ENCODE data around the gene IDH3A.

Gene IDH3A

GRCh38 chr15:78204351-78205309 lies 55.5 kb downstream of the IDH3A start:
- DNase-seq (ENCODE audit: low read depth), result no peak

GRCh38 chr15:78205337-78205736 lies 56.2 kb downstream of the IDH3A start:
- no peak for DNase-seq (ENCODE audit: low read depth)

- DNase-seq (ENCODE audit: low read depth), result no peak
These were observed 56.7 kb downstream of the IDH3A start for GRCh38 chr15:78205856-78206255.

DNA sequence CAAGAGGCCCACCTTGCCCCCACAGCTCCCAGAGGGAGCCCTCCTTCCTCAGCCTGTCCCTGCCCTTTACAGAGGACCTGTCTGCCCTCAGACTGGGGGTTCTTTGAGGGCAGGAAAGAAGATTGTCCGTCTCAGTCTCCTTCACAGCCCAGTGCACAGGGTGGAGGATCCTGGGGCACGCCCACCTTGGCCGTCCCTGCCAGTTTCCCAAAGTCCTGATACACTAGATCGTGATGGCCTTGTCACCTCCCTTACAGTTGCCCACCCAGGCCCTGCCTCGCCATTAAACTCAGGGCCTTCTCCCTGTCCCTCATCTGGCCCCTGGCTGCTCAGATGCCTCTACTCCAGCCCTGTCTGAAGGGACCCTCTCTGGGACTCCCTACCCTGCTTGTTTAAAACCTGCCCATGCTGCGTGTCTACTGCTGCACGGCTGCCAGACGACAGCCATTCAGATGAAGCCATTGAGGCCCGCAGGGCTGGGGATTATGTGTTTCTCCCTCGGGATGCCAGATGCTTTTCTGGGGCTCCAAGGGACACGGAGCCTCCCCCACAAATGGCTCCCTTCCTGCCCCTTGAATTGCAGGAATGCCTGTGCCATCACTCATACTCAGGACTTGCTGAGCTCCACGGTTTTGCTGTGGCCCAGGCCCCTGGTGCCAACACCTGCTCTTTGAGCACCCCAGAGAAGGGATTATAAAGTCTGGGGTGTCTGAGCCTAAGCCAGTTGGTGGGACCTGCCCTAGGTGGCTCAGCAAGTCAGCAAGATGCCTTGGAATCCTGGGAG lies 57.4 kb downstream of the IDH3A start:
- no peak for DNase-seq (ENCODE audit: low read depth)

DNA sequence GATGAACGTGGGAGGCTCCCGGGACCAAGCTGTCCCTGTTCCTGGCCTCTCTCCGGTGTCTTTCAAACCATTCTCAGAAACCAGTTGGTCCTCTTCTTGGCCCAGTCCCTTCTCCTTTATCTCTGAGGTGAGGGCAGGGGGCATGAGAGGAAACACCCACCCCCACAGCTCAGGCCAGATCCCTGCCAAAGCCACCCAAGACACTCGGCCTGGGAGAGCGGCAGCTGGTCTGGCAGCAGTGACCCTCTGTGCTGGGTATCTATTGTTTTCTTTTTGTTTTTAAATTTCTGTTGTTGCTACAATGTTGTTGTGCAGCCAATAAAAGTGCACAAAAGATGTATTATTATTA lies 57.9 kb downstream of the IDH3A start:
- no peak for DNase-seq (ENCODE audit: low read depth)

- DNase-seq (ENCODE audit: low read depth), result no peak
These were observed 58.6 kb downstream of the IDH3A start for GRCh38 chr15:78207641-78208340.

- DNase-seq (ENCODE audit: low read depth), result no peak
These were observed 59.2 kb downstream of the IDH3A start for GRCh38 chr15:78208341-78208844.

GRCh38 chr15:78208887-78209645 lies 59.9 kb downstream of the IDH3A start:
- DNase-seq (ENCODE audit: low read depth), result no peak

GRCh38 chr15:78209646-78210348 lies 60.6 kb downstream of the IDH3A start:
- DNase-seq (ENCODE audit: low read depth), result no peak

- DNase-seq (ENCODE audit: low read depth), result no peak
These were observed 61.2 kb downstream of the IDH3A start for GRCh38 chr15:78210349-78210717.

GRCh38 chr15:78211189-78211921 lies 62.2 kb downstream of the IDH3A start:
- DNase-seq (ENCODE audit: low read depth), result no peak

GRCh38 chr15:78212008-78212407 lies 62.8 kb downstream of the IDH3A start:
- no peak for DNase-seq (ENCODE audit: low read depth)

- no peak for DNase-seq (ENCODE audit: low read depth)
These were observed 63.6 kb downstream of the IDH3A start for GRCh38 chr15:78212546-78213424.

DNA sequence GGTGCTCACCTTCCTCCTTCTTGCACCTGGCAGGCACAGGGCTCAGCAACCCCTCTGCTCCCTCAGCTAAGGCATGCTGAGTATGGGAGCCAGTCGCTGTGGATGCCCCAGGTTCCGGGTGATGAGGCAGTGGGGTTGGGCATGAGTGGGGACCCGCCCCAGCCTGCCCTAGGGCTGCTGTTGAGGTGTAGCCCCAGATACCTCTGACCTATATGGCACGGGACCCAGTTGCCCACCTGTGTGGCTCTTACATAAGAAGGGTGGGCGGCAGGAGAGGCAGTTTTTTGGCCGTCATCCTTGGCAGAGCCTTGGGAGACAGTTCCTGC lies 64.2 kb downstream of the IDH3A start:
- DNase-seq (ENCODE audit: low read depth), result no peak

DNA sequence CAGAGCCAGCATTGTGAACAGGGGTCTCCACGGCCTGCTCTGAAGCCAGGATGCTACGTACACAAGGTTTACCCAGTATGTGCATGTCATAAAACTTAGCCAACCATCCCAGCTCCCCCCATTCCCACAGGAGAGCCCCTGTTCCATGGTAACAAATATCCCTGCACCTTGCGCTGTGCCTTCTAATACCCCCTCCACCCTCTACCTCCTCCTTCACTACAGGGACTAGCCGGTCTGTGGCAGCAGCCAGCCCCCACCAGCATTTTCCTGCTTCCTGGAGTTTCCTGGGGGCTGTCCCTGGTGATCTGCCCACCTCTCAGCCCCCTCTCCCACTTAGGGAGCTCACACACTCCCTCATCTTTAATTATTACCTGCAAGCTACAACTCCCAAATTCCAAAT lies 64.8 kb downstream of the IDH3A start:
- DNase-seq (ENCODE audit: low read depth), result no peak

DNA sequence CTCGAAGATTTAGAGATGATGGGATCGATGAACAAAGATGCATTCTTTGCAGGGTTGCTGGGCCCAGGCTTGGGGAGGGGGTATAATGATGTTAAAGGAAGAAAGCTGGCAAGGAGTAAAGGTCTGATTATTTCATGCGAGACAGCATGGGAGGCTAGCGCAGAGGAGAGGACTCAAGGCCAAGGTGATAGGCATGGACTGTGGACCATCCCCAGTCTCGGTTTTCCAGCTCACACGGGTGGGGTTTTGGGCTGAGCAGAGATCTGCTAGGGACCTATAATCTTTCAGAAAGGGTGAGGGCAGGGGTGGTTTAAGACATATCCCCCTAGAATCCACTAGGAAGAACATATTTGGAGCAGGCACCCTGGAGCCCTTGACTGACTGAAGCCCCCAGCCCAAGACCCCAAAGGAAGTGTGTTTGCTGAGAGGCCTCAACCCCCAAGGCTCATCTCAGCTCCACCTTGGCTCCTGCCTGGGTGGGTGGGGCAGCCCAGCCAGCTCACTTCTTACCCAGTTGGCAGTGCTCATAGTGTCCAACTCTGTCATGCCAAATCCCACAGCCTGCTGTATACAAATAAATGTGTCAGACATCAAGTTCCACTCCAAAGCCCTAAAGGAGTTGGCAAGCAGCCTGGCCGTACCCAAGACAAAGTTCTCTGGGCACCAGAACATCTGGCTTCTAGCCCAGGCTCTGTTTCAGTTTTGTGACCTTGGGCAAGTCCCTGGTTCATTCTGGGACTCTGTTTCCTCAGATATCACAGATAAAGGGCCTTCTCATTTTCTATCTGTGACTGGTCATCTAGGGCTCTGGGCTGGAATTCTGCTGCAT lies 67.3 kb downstream of the IDH3A start:
- peak; percentile 10 for DNase-seq (ENCODE audit: low read depth)

DNA sequence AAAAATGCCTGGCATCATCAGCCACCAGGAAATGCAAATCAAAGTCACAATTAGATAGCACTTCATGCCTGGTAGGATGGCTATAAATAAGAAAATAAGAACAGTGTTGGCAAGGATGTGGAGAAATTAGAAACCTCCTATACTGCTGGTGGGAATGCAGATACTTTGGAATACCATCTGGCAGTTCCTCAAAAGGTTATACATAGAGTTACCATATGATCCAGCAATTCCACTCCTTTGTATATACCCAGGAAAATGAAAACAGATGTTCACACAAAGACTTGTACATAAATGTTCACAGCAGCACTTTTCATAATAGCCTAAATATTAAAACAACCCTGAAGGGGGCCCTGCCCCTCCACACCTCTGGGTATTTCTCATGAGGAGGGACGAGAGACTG lies 71.6 kb downstream of the IDH3A start:
- DNase-seq (ENCODE audit: low read depth), result no peak
